NCI-H82 treated with DMSO at 0.1 percent for 48 hours (cell line): ENCODE data around the gene H6PD.
"Not testable (repeated sequence)": the region's sequence is repeated elsewhere in the genome, so short reads cannot be mapped to it uniquely, and the experiment has no call there.

Experiments used
- DNase-seq: peaks from one replicate; lab custom pipeline; 2025; ENCODE audit not compliant: unreplicated experiment; lab: John Stamatoyannopoulos, UW

Gene H6PD

GRCh38 chr1:9294910-9295636, 60.5 kb downstream of the H6PD start:
- DNase-seq, result no peak

- no peak for DNase-seq
Measured at GRCh38 chr1:9295884-9296283, 61.3 kb downstream of the H6PD start.

- DNase-seq, result no peak
Measured at GRCh38 chr1:9296850-9297249, 62.3 kb downstream of the H6PD start.

DNA sequence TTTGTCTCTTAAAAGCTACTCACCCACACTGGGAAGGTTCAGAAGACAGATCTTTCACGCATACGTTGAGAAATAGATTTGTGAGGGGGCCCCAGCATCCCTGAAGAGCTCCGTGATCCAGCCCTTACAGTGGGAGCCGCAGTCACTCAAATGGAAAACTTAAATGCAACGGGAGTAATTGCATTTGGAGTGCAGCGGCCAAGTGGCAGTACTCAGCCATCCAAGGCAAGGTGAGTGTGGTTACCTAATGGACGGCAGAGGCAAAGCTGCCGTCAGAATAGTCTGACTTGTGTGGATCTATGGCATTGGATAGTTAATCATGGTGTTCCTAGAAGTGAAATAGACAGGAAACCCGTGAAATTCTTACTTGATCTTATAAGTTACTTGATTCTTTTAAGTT, 63.3 kb downstream of the H6PD start:
- DNase-seq, result no peak

- no peak for DNase-seq
Measured at GRCh38 chr1:9298282-9298681, 63.7 kb downstream of the H6PD start.

- not testable (repeated sequence) for DNase-seq
Measured at GRCh38 chr1:9299571-9300541, 65.3 kb downstream of the H6PD start.

DNA sequence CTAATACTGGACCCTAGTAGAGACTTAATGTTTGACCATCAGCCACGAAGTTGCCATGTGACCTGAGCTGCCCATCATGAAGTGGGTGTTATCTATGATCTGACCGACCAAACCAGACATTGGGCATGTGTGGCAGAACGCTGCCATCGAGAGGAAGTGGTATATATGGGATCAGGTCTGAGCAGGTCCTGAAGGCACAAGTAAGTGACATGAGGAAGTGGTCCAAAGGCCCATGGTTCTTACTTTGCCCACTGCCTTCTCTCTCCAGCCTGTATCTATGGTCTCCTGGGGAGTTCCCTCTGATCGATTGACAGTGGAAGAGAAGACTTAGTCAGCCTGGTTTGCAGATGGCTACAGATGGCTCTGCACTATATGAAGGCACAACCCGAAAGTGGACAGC, 66.0 kb downstream of the H6PD start:
- no peak for DNase-seq

- DNase-seq, result no peak
Measured at GRCh38 chr1:9302745-9303524, 68.4 kb downstream of the H6PD start.

DNA sequence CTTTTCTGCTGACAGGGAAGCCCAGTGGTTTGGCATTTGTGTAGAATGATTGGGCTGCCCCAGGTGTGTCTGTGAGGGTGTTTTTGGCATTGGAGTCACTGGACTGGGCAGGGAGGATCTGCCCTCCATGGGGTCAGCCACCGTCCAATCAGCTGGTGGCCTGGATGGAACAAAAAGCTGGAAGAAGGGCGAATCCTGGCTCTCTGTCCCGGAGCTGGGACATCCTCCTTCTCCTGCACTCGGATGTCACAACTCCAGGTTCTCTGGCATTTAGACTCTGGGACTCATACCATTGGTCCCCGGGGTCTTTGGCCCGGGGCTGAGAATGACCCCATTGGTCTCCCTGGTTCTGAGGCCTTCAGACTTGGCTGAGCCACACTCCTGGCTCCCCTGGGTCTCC, 69.3 kb downstream of the H6PD start:
- no peak for DNase-seq

- no peak for DNase-seq
Measured at GRCh38 chr1:9305216-9305615, 70.6 kb downstream of the H6PD start.

DNA sequence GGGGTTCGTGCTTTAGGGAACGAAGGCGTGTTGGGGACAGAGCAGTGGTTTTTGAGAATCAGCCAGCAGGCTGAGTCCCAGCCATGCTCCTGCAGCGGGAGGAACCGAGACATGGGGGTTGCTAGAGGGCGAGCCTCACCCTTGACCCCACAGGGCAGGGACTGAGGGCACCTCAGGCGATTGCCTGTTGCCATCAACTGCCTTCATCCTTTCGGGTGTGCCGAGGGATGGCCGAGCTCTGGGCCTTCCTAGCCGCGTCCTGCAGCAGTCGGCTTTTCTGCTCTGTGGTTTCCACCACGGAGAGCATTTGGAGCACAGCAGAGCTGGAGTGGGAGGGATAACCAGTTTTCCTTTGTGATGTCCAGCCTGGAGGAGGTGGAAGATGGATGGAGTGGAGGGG, 71.4 kb downstream of the H6PD start:
- no peak for DNase-seq

DNA sequence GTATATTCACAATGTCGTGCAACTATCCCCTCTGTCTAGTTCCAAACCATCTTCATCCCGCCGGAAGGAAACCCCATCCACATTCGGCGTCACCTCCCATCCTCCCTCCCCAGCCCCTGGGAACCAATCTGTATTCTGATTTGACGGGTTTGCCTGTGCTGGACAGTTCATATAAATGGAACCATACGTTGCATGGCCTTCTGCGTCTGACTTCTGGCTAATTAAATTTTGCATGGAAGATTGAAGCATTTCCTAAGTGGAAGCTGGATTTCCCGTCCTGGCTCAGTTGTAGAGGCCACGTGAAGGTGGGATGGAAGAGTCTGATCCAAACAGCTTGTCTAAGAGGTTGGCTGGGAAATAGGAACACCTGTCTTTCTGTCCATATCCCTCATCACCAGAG, 72.7 kb downstream of the H6PD start:
- no peak for DNase-seq

DNA sequence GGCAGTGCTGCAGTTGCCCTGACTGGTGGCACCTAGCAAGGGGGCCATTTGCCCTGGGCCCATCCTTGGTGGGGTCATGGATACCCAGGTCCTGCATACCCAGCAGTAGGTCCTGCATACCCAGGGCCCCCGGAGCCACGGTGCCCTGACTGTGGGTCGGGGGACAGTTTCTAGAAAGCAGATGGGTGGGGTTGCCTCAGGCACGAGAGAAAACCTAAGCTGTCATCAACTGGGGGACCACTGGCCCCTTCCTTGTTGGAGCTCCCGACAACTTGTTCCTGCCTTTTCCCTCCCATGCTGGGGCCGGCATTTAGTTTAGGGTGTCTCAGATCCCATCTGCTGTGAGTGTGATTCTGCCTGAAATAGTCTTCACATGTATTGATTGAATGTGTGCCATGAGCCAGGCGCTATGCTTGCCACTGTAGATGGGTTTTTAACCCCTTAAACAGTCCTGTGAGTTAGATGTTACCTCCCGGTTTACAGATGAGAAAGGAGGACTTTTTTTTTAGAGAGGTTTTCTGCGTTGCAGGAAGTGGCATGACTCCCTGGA, 73.7 kb downstream of the H6PD start:
- DNase-seq, result no peak

DNA sequence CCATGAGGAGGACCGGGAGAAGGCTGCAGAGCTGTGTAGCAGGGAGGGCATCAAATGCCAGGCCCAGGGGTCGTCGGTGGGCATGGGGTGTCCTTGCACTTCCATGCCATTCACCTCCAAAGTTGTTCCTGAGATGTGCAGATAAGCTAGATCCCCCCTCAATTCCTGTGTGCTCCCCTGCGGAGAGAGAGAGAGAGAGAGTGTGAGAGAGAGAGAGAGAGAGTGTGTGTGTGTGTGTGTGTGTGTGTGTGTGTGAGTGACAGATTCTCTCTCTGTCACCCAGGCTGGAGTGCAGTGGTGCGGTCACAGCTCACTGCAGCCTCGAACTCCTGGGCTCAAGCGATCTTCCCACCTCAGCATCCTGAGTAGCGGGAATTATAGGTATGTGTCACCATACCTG, 74.5 kb downstream of the H6PD start:
- DNase-seq, result no peak

DNA sequence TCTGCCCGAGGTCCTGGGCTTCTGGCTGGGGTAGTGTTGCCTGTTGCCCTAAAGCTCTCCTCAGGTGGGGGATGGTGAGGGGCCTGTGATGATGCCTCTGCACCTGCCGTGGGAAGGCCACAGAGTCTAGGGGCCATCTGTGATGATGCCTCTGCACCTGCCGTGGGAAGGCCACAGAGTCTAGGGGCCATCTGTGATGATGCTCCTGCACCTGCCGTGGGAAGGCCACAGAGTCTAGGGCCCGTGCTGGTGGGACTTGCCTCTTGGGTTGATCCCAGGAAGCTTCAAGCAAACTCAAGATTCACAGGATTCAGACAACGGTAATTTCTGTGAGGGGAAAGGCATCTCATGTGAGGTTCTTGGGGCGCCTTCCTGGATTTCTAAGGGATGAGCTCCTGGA, 75.4 kb downstream of the H6PD start:
- no peak for DNase-seq

DNA sequence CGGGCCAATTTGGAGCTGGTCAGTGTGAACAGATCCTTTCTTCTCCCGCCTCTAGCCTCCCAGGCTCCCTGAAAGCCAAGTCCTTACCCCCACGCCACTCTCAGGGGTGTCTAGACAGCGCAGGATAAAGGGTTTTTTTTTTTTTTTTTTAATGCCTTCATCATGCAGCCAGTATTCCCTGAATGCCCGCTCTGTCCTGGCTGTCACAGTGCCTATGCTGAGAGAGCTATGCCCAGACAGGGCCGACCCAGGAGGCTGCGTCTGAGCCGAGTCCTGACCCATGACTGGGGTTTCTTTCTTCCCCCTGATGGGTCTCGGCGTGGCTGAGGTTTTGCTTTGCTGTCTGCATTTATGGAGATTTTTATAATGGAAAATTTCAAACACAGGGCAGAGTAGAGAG, 76.5 kb downstream of the H6PD start:
- no peak for DNase-seq

- no peak for DNase-seq
Measured at GRCh38 chr1:9311479-9311878, 76.9 kb downstream of the H6PD start.

GRCh38 chr1:9312168-9312720, 77.7 kb downstream of the H6PD start:
- DNase-seq, result no peak

DNA sequence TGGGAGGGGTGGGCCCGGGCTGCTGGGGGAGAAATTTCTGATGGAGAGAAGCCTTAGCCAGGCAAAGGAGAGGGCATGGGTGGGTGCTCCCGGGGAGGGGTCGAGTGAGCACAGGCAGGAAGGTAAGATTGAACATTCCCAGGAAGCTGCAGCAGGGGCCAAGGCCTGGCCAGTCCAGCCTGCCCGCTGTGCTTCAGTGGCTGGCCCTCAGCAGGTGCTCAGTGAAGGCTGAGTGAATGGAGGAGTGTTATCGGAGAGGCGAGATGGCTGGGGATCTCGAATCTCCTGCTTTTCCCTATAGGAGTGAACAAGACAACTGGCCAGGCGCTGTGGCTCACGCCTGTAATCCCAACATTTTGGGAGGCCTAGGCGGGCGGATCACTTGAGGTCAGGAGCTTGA, 79.0 kb downstream of the H6PD start:
- DNase-seq, result no peak

- DNase-seq, result no peak
Measured at GRCh38 chr1:9314111-9314510, 79.5 kb downstream of the H6PD start.
